LHCN-M2 (cell line): ENCODE measurements around the gene ANKRD52. TPM values are rescaled to one million over a fixed set of nuclear protein-coding genes. Genes with fewer than 3 reads are reported as not detected.

ENCODE experiments used
- total RNA-seq: library from RNA; depleted of rRNA; stranded (reverse); fragments of >200 nt; gene quantifications from 2 replicates; pipeline ENCODE4 v1.2.3, GENCODE V29; 2014; rRNA removed

Gene ANKRD52
- total RNA-seq, 1 experiment from 2014 or later: 32.6 TPM

Other genes with a start within 250 kb of the ANKRD52 start
- gene IKZF4, start 237.3 kb downstream of the ANKRD52 start, total RNA-seq: 2.2 and 3.4 TPM in 2 replicates
- gene RPS26, start 216.5 kb downstream of the ANKRD52 start, total RNA-seq: 414 and 1,103 TPM in 2 replicates
- 1.7 TPM in 1 of 2 replicates, not detected in the other for gene ERBB3, start 178.2 kb downstream of the ANKRD52 start, total RNA-seq
- gene PA2G4, start 153.8 kb downstream of the ANKRD52 start, total RNA-seq: 247 and 307 TPM in 2 replicates
- 1,853 and 1,922 TPM in 2 replicates for gene RPL41, start 141.8 kb downstream of the ANKRD52 start, total RNA-seq
- gene ZC3H10, start 140.1 kb downstream of the ANKRD52 start, total RNA-seq: 3.6 and 3.8 TPM in 2 replicates
- gene ESYT1, start 130.1 kb downstream of the ANKRD52 start, total RNA-seq: 169 and 173 TPM in 2 replicates
- gene MYL6B, start 105.8 kb downstream of the ANKRD52 start, total RNA-seq: 130 and 136 TPM in 2 replicates
- 1,787 and 1,859 TPM in 2 replicates for gene MYL6, start 100.0 kb downstream of the ANKRD52 start, total RNA-seq
- gene SMARCC2, start 68.9 kb downstream of the ANKRD52 start, total RNA-seq: 41.6 and 60.4 TPM in 2 replicates
- 50.3 and 52.8 TPM in 2 replicates for gene RNF41, start 36.5 kb downstream of the ANKRD52 start, total RNA-seq
- 47.1 and 57.1 TPM in 2 replicates for gene NABP2, start 34.0 kb downstream of the ANKRD52 start, total RNA-seq
- gene SLC39A5, start 28.3 kb downstream of the ANKRD52 start, total RNA-seq: not detected in 2 replicates
- gene COQ10A, start 8.6 kb upstream of the ANKRD52 start, total RNA-seq: 16.5 and 20.8 TPM in 2 replicates
- gene CS, start 41.9 kb upstream of the ANKRD52 start, total RNA-seq: 156 and 159 TPM in 2 replicates
- gene CNPY2, start 57.6 kb upstream of the ANKRD52 start, total RNA-seq: 96.3 and 118 TPM in 2 replicates
- gene PAN2, start 75.6 kb upstream of the ANKRD52 start, total RNA-seq: 17.3 and 29.0 TPM in 2 replicates
- 0.29 TPM in 1 of 2 replicates, not detected in the other for gene IL23A, start 80.5 kb upstream of the ANKRD52 start, total RNA-seq
- 111 and 187 TPM in 2 replicates for gene STAT2, start 101.7 kb upstream of the ANKRD52 start, total RNA-seq
- not detected in 2 replicates for gene APOF, start 104.5 kb upstream of the ANKRD52 start, total RNA-seq
- 25.3 and 25.9 TPM in 2 replicates for gene TIMELESS, start 191.0 kb upstream of the ANKRD52 start, total RNA-seq
- gene MIP, start 196.3 kb upstream of the ANKRD52 start, total RNA-seq: not detected in 2 replicates
- 2.1 and 2.6 TPM in 2 replicates for gene SPRYD4, start 210.2 kb upstream of the ANKRD52 start, total RNA-seq
- not detected in 2 replicates for gene GLS2, start 229.8 kb upstream of the ANKRD52 start, total RNA-seq